Measurements from ENCODE around the gene C11orf71. TPM values are rescaled to one million over a fixed set of nuclear protein-coding genes. Genes with fewer than 3 reads are reported as not detected.

C11orf71 gene
- total and polyA plus RNA-seq, 9 of the 15 experiments (the other 6 are each of a cell fraction or from before 2014, with no cell fraction given) = 2.9 to 15.1 (median 9.1) TPM

GRCh38 chr11:114400216-114400914, at the start of gene C11orf71, which contains the start of gene RBM7 (continued):
- TF ChIP-seq, protein P1, sequence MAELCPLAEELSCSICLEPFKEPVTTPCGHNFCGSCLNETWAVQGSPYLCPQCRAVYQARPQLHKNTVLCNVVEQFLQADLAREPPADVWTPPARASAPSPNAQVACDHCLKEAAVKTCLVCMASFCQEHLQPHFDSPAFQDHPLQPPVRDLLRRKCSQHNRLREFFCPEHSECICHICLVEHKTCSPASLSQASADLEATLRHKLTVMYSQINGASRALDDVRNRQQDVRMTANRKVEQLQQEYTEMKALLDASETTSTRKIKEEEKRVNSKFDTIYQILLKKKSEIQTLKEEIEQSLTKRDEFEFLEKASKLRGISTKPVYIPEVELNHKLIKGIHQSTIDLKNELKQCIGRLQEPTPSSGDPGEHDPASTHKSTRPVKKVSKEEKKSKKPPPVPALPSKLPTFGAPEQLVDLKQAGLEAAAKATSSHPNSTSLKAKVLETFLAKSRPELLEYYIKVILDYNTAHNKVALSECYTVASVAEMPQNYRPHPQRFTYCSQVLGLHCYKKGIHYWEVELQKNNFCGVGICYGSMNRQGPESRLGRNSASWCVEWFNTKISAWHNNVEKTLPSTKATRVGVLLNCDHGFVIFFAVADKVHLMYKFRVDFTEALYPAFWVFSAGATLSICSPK (IDR thresholded peaks at IDR 0.05; ENCODE audit: borderline replicate concordance) = no peak
- no peak; the same call in 1 of the 2 replicates for TF ChIP-seq GATAD2A (IDR thresholded peaks at IDR 0.05)
- TF ChIP-seq LCOR (CRISPR knock-in tag; IDR thresholded peaks at IDR 0.05) = peak; percentile 85; the same call in 1 of the 2 replicates
- peak; percentile 47; the same call in 1 of the 2 replicates for TF ChIP-seq HCFC1 (IDR thresholded peaks at IDR 0.05; ENCODE audit: low read depth, low read length)
- TF ChIP-seq TAF7 (tag; IDR thresholded peaks at IDR 0.05) = peak; percentile 59
- TF ChIP-seq SREBF2 (CRISPR knock-in tag; IDR thresholded peaks at IDR 0.05) = 0 out of 2 replicates have a peak, but pooled peaks have one; percentile 10
- no peak for TF ChIP-seq SMC3 (conservative IDR thresholded peaks at IDR 0.05; ENCODE audit: insufficient read depth, low read depth, low read length)
- TF ChIP-seq CREB5 (CRISPR knock-in tag; IDR thresholded peaks at IDR 0.05) = no peak
- no peak for TF ChIP-seq PPARD (CRISPR knock-in tag; IDR thresholded peaks at IDR 0.05)
- TF ChIP-seq POLR2AphosphoS5 (IDR thresholded peaks at IDR 0.05; ENCODE audit: control insufficient read depth, insufficient read depth, low read depth, low read length) = peak; percentile 89
- peak; percentile 75 for TF ChIP-seq IRF9 (tag; IDR thresholded peaks at IDR 0.05)
- TF ChIP-seq, protein P2, sequence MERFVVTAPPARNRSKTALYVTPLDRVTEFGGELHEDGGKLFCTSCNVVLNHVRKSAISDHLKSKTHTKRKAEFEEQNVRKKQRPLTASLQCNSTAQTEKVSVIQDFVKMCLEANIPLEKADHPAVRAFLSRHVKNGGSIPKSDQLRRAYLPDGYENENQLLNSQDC (CRISPR knock-in tag; IDR thresholded peaks at IDR 0.05) = 0 out of 2 replicates have a peak, but pooled peaks have one; percentile 29
- TF ChIP-seq SMARCE1 (IDR thresholded peaks at IDR 0.05) = no peak
- TF ChIP-seq POLR3G (IDR thresholded peaks at IDR 0.05; ENCODE audit: extremely low read depth, insufficient read length, insufficient replicate concordance) = no peak
- TF ChIP-seq HSF4 (CRISPR knock-in tag; IDR thresholded peaks at IDR 0.05; ENCODE audit: borderline replicate concordance) = no peak
- no peak for TF ChIP-seq BACH1 (tag; IDR thresholded peaks at IDR 0.05)
- TF ChIP-seq, protein P3, sequence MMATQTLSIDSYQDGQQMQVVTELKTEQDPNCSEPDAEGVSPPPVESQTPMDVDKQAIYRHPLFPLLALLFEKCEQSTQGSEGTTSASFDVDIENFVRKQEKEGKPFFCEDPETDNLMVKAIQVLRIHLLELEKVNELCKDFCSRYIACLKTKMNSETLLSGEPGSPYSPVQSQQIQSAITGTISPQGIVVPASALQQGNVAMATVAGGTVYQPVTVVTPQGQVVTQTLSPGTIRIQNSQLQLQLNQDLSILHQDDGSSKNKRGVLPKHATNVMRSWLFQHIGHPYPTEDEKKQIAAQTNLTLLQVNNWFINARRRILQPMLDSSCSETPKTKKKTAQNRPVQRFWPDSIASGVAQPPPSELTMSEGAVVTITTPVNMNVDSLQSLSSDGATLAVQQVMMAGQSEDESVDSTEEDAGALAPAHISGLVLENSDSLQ (IDR thresholded peaks at IDR 0.05) = no peak
- TF ChIP-seq, protein P4, sequence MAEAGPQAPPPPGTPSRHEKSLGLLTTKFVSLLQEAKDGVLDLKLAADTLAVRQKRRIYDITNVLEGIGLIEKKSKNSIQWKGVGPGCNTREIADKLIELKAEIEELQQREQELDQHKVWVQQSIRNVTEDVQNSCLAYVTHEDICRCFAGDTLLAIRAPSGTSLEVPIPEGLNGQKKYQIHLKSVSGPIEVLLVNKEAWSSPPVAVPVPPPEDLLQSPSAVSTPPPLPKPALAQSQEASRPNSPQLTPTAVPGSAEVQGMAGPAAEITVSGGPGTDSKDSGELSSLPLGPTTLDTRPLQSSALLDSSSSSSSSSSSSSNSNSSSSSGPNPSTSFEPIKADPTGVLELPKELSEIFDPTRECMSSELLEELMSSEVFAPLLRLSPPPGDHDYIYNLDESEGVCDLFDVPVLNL (CRISPR knock-in tag; IDR thresholded peaks at IDR 0.05; ENCODE audit: low read depth) = peak; percentile 85
- no peak for TF ChIP-seq ZNF77 (CRISPR knock-in tag; IDR thresholded peaks at IDR 0.05)
- TF ChIP-seq NR2C1 (IDR thresholded peaks at IDR 0.05) = peak; percentile 79
- TF ChIP-seq NR2C1 (tag; IDR thresholded peaks at IDR 0.05) = peak; percentile 85
- peak; percentile 83 for TF ChIP-seq FOSL1 (tag; conservative IDR thresholded peaks at IDR 0.05)
- no peak for TF ChIP-seq EHMT2 (IDR thresholded peaks at IDR 0.05)
